ENCODE measurements around the gene PADI1.

Gene PADI1

GRCh38 chr1:17263936-17264335 lies 59.0 kb downstream of the PADI1 start:
- Histone ChIP-seq H3K27me3 (ENCODE audit: low read depth, low read length) (peaks cover 8% of the 10 kb centered on the region; the same call in 1 of the 2 replicates), H3K27ac (ENCODE audit: low read length) (no peak overlapping the region), H3K79me2 (ENCODE audit: low read length) (no peaks in the 10 kb centered on the region), H4K20me1 (ENCODE audit: insufficient read depth, low read length) (no peaks in the 10 kb centered on the region), H3K36me3 (replicated peaks; ENCODE audit: low read depth, low read length) (no peaks in the 10 kb centered on the region), H3K4me2 (ENCODE audit: low read length) (no peak overlapping the region), H3K9me3 (ENCODE audit: insufficient read depth, low read length) (no peaks in the 10 kb centered on the region), H3K4me3 (ENCODE audit: low read length) (no peak overlapping the region), H3K4me1 (ENCODE audit: low read length) (no peaks in the 10 kb centered on the region), H3K9ac (ENCODE audit: low read length) (no peak overlapping the region), H2AFZ (ENCODE audit: low read depth, low read length) (no peak overlapping the region)
- no peak for TF ChIP-seq CTCF (IDR thresholded peaks at IDR 0.05; ENCODE audit: low read depth, low read length)
- no peak for TF ChIP-seq EZH2phosphoT487 (IDR thresholded peaks at IDR 0.05; ENCODE audit: low read depth)

- Histone ChIP-seq H3K4me2 (ENCODE audit: low read length) (no peak overlapping the region), H3K4me1 (ENCODE audit: low read length) (no peaks in the 10 kb centered on the region), H3K27me3 (ENCODE audit: low read depth, low read length) (peaks cover 8% of the 10 kb centered on the region; the same call in 1 of the 2 replicates), H2AFZ (ENCODE audit: low read depth, low read length) (no peak overlapping the region), H3K9me3 (ENCODE audit: insufficient read depth, low read length) (no peaks in the 10 kb centered on the region), H4K20me1 (ENCODE audit: insufficient read depth, low read length) (no peaks in the 10 kb centered on the region), H3K27ac (ENCODE audit: low read length) (no peak overlapping the region), H3K36me3 (replicated peaks; ENCODE audit: low read depth, low read length) (no peaks in the 10 kb centered on the region), H3K4me3 (ENCODE audit: low read length) (no peak overlapping the region), H3K79me2 (ENCODE audit: low read length) (no peaks in the 10 kb centered on the region), H3K9ac (ENCODE audit: low read length) (no peak overlapping the region)
- TF ChIP-seq EZH2phosphoT487 (IDR thresholded peaks at IDR 0.05; ENCODE audit: low read depth) (no peak), CTCF (IDR thresholded peaks at IDR 0.05; ENCODE audit: low read depth, low read length) (no peak)
These were observed 59.5 kb downstream of the PADI1 start for GRCh38 chr1:17264470-17264869.

GRCh38 chr1:17265162-17265561 lies 60.2 kb downstream of the PADI1 start:
- H3K36me3 ChIP-seq (replicated peaks; ENCODE audit: low read depth, low read length) = no peaks in the 10 kb centered on the region
- no peak overlapping the region for H3K9ac ChIP-seq (ENCODE audit: low read length)
- no peaks in the 10 kb centered on the region for H3K79me2 ChIP-seq (ENCODE audit: low read length)
- no peak overlapping the region for H3K27ac ChIP-seq (ENCODE audit: low read length)
- no peak overlapping the region for H3K4me2 ChIP-seq (ENCODE audit: low read length)
- H4K20me1 ChIP-seq (ENCODE audit: insufficient read depth, low read length) = no peaks in the 10 kb centered on the region
- no peak overlapping the region for H2AFZ ChIP-seq (ENCODE audit: low read depth, low read length)
- H3K9me3 ChIP-seq (ENCODE audit: insufficient read depth, low read length) = no peaks in the 10 kb centered on the region
- TF ChIP-seq CTCF (IDR thresholded peaks at IDR 0.05; ENCODE audit: low read depth, low read length) (no peak), EZH2phosphoT487 (IDR thresholded peaks at IDR 0.05; ENCODE audit: low read depth) (no peak)
- peaks cover 8% of the 10 kb centered on the region; the same call in 1 of the 2 replicates for H3K27me3 ChIP-seq (ENCODE audit: low read depth, low read length)
- no peak overlapping the region for H3K4me3 ChIP-seq (ENCODE audit: low read length)
- H3K4me1 ChIP-seq (ENCODE audit: low read length) = no peaks in the 10 kb centered on the region

GRCh38 chr1:17265950-17266349 lies 61.0 kb downstream of the PADI1 start:
- TF ChIP-seq EZH2phosphoT487 (IDR thresholded peaks at IDR 0.05; ENCODE audit: low read depth) = no peak
- TF ChIP-seq CTCF (IDR thresholded peaks at IDR 0.05; ENCODE audit: low read depth, low read length) = no peak
- peaks cover 8% of the 10 kb centered on the region; the same call in 1 of the 2 replicates for H3K27me3 ChIP-seq (ENCODE audit: low read depth, low read length)
- H3K27ac ChIP-seq (ENCODE audit: low read length) = no peak overlapping the region
- H3K9me3 ChIP-seq (ENCODE audit: insufficient read depth, low read length) = no peaks in the 10 kb centered on the region
- H3K9ac ChIP-seq (ENCODE audit: low read length) = no peak overlapping the region
- H3K36me3 ChIP-seq (replicated peaks; ENCODE audit: low read depth, low read length) = no peaks in the 10 kb centered on the region
- no peak overlapping the region for H2AFZ ChIP-seq (ENCODE audit: low read depth, low read length)
- H3K4me1 ChIP-seq (ENCODE audit: low read length) = no peaks in the 10 kb centered on the region
- no peak overlapping the region for H3K4me2 ChIP-seq (ENCODE audit: low read length)
- H3K79me2 ChIP-seq (ENCODE audit: low read length) = no peaks in the 10 kb centered on the region
- no peaks in the 10 kb centered on the region for H4K20me1 ChIP-seq (ENCODE audit: insufficient read depth, low read length)
- H3K4me3 ChIP-seq (ENCODE audit: low read length) = no peak overlapping the region
